Measurements from ENCODE around the gene PILRB.

DNA sequence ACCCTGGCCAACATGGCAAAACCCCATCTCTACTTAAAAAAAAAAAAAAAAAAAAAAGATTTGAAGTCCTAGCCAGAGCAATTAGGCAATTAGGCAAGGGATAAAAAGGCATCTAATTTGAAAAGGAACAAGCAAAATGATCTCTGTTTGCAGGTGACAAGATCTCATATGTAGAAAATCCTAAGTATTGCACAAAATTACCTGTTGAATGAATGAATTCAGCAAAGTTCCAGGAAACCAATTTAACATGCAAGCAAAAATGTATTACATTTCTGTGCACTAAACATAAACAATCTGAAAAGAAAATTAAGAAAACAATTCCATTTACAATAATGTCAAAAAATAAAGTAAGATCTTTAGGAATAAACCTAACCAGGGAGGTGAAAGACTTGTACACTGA is 5.2 kb downstream of the PILRB start:
- TF ChIP-seq POLR2AphosphoS5 (IDR thresholded peaks at IDR 0.05; ENCODE audit: borderline replicate concordance, low read depth, low read length) (no peak), FOXP2 (optimal IDR thresholded peaks at IDR 0.05; ENCODE audit: control extremely low read depth, extremely low read length, insufficient read depth) (no peak)
